BLaER1 treated with 17β-estradiol and CSF1 and Interleukin-3, amounts not matched to agents 10 nM and 100 nM (cell line): ENCODE results near the gene MFAP1.

Experiments
- H3K27ac ChIP-seq, 11 experiments: shearing (Covaris generic); formaldehyde crosslinking; 2 replicates each; pipeline ENCODE4 v1.8.1; 2022
- H3K27me3 ChIP-seq, 11 experiments: shearing (Covaris generic); formaldehyde crosslinking; 2 replicates each; pipeline ENCODE4 v1.8.1; 2022
- H3K36me3 ChIP-seq, 11 experiments: shearing (Covaris generic); formaldehyde crosslinking; 2 replicates each; pipeline ENCODE4 v1.8.1; 2022
- H3K4me1 ChIP-seq, 10 experiments: shearing (Covaris generic); formaldehyde crosslinking; 2 replicates each; pipeline ENCODE4 v1.8.1; 2022
- H3K4me2 ChIP-seq, 11 experiments: shearing (Covaris generic); formaldehyde crosslinking; 2 replicates each; pipeline ENCODE4 v1.8.1; 2022
- H3K4me3 ChIP-seq, 10 experiments: shearing (Covaris generic); formaldehyde crosslinking; 2 replicates each; pipeline ENCODE4 v1.8.1; 2022
- H3K9ac ChIP-seq, 11 experiments: shearing (Covaris generic); formaldehyde crosslinking; 2 replicates each; pipeline ENCODE4 v1.8.1; 2022
- H3K9me3 ChIP-seq, 11 experiments: shearing (Covaris generic); formaldehyde crosslinking; replicated peaks in 1 of 11; 2 replicates each; pipeline ENCODE4 v1.8.1; 2022
- H4K20me1 ChIP-seq, 11 experiments: shearing (Covaris generic); formaldehyde crosslinking; 2 replicates each; pipeline ENCODE4 v1.8.1; 2022
- Cebpa-rat ChIP-seq, 11 experiments: shearing (Covaris generic); IDR thresholded peaks; 2 replicates each; pipeline ENCODE4 v1.8.1; 2022

The MFAP1 gene

GRCh38 chr15:43777267-43777914, 47.1 kb downstream of the MFAP1 start:
- H3K4me3 ChIP-seq: peak overlapping the region; percentile 62 to 79 (median 67)
- H3K4me1 ChIP-seq: peaks cover 19 to 43% (median 30%) of the 10 kb centered on the region in 10 experiments

GRCh38 chr15:43776718-43777266, 47.7 kb downstream of the MFAP1 start, which contains the start of gene ELL3:
TSS of gene ELL3 (minus strand) at chr15:43776966. CDS start at chr15:43776901, 65 bp downstream.
- no peak for TF ChIP-seq Cebpa-rat (IDR thresholded peaks at IDR 0.05)
- peak within 1 kb of the TSS; percentile 23 to 81 (median 72); a peak in 21 of 22 replicates for H3K27ac ChIP-seq
- peaks cover 25 to 43% (median 32%) of the 10 kb centered on the region in 10 experiments for H3K4me1 ChIP-seq
- no peaks in the 10 kb centered on the region for H3K9me3 ChIP-seq
- peak within 1 kb of the TSS; percentile 94 to 100 (median 99) for H3K4me2 ChIP-seq
- H3K36me3 ChIP-seq: peaks cover 20 to 32% (median 26%) of the 10 kb centered on the region in 11 experiments
- peaks cover 6 to 49% (median 47%) of the 10 kb centered on the region in 11 experiments; a peak in 19 of 22 replicates for H4K20me1 ChIP-seq
- peak within 1 kb of the TSS; percentile 62 to 79 (median 67) for H3K4me3 ChIP-seq
- no peaks in the 10 kb centered on the region for H3K27me3 ChIP-seq
- H3K9ac ChIP-seq: peak within 1 kb of the TSS; percentile 67 to 82 (median 79)

More at GRCh38 chr15:43777267-43777914, 47.1 kb downstream of the MFAP1 start:
- H4K20me1 ChIP-seq: peaks cover under 1 to 44% (median 41%) of the 10 kb centered on the region in 11 experiments; a peak in 19 of 22 replicates
- H3K9me3 ChIP-seq: no peaks in the 10 kb centered on the region
- H3K9ac ChIP-seq: peak overlapping the region; percentile 67 to 82 (median 79)
- H3K27me3 ChIP-seq: no peaks in the 10 kb centered on the region
- peak overlapping the region; percentile 23 to 81 (median 72); a peak in 21 of 22 replicates for H3K27ac ChIP-seq
- TF ChIP-seq Cebpa-rat (IDR thresholded peaks at IDR 0.05): no peak
- peaks cover 14 to 26% (median 20%) of the 10 kb centered on the region in 11 experiments for H3K36me3 ChIP-seq
- peak overlapping the region; percentile 94 to 100 (median 99) for H3K4me2 ChIP-seq

- peak overlapping the region; percentile 94 to 100 (median 99) for H3K4me2 ChIP-seq
- no peak for TF ChIP-seq Cebpa-rat (IDR thresholded peaks at IDR 0.05)
Measured at GRCh38 chr15:43776101-43776717, 48.3 kb downstream of the MFAP1 start.

GRCh38 chr15:43775411-43775965, 49.0 kb downstream of the MFAP1 start:
- Histone ChIP-seq H3K4me3 (peak overlapping the region in 8 of 10 experiments; percentile 62 to 79 (median 67); a peak in 11 of 20 replicates), H3K4me2 (peak overlapping the region; percentile 94 to 100 (median 99))
- no peak for TF ChIP-seq Cebpa-rat (IDR thresholded peaks at IDR 0.05)

More at GRCh38 chr15:43776101-43776717, 48.3 kb downstream of the MFAP1 start:
- peak overlapping the region in 8 of 11 experiments; percentile 25 to 81 (median 61); a peak in 18 of 22 replicates for H3K27ac ChIP-seq
- peaks cover 25 to 38% (median 32%) of the 10 kb centered on the region in 11 experiments for H3K36me3 ChIP-seq
- H3K9me3 ChIP-seq: no peaks in the 10 kb centered on the region
- H3K4me1 ChIP-seq: peaks cover 29 to 43% (median 34%) of the 10 kb centered on the region in 10 experiments
- H3K9ac ChIP-seq: peak overlapping the region; percentile 67 to 82 (median 75); a peak in 20 of 22 replicates
- peaks cover 6 to 55% (median 53%) of the 10 kb centered on the region in 11 experiments; a peak in 19 of 22 replicates for H4K20me1 ChIP-seq
- H3K4me3 ChIP-seq: peak overlapping the region; percentile 62 to 79 (median 67)
- no peaks in the 10 kb centered on the region for H3K27me3 ChIP-seq

GRCh38 chr15:43774062-43774461, 50.4 kb downstream of the MFAP1 start:
- Histone ChIP-seq H3K4me2 (0 out of 22 replicates have a peak overlapping the region, but pooled peaks of 1 of the 11 experiments have one; percentile 99), H3K4me3 (no peak overlapping the region), H3K27ac (no peak overlapping the region), H3K9ac (no peak overlapping the region), H4K20me1 (peaks cover 19 to 76% (median 67%) of the 10 kb centered on the region in 11 experiments; a peak in 21 of 22 replicates), H3K27me3 (no peaks in the 10 kb centered on the region), H3K4me1 (peaks cover 29 to 59% (median 35%) of the 10 kb centered on the region in 10 experiments), H3K36me3 (peaks cover 47 to 59% (median 53%) of the 10 kb centered on the region in 11 experiments), H3K9me3 (no peaks in the 10 kb centered on the region)
- TF ChIP-seq Cebpa-rat (IDR thresholded peaks at IDR 0.05): no peak

More at GRCh38 chr15:43775411-43775965, 49.0 kb downstream of the MFAP1 start:
- H3K4me1 ChIP-seq: peaks cover 29 to 51% (median 35%) of the 10 kb centered on the region in 10 experiments
- H4K20me1 ChIP-seq: peaks cover 6 to 62% (median 55%) of the 10 kb centered on the region in 11 experiments; a peak in 19 of 22 replicates
- no peaks in the 10 kb centered on the region for H3K27me3 ChIP-seq
- H3K9ac ChIP-seq: peak overlapping the region in 5 of 11 experiments; percentile 75 to 81 (median 80); a peak in 5 of 22 replicates
- peaks cover 33 to 45% (median 39%) of the 10 kb centered on the region in 11 experiments for H3K36me3 ChIP-seq
- H3K27ac ChIP-seq: peak overlapping the region in 4 of 11 experiments; percentile 28 to 44 (median 36); a peak in 6 of 22 replicates
- H3K9me3 ChIP-seq: no peaks in the 10 kb centered on the region

- Histone ChIP-seq H3K9me3 (no peaks in the 10 kb centered on the region), H3K27me3 (no peaks in the 10 kb centered on the region), H3K4me2 (no peak overlapping the region; a peak in 1 of 22 replicates), H4K20me1 (peaks cover 26 to 90% (median 81%) of the 10 kb centered on the region in 11 experiments; a peak in 21 of 22 replicates), H3K4me3 (no peak overlapping the region), H3K36me3 (peaks cover 61 to 74% (median 68%) of the 10 kb centered on the region in 11 experiments), H3K27ac (peak overlapping the region in 1 of 11 experiments; percentile 30; a peak in 1 of 22 replicates), H3K9ac (no peak overlapping the region), H3K4me1 (peaks cover 19 to 49% (median 28%) of the 10 kb centered on the region in 10 experiments)
- TF ChIP-seq Cebpa-rat (IDR thresholded peaks at IDR 0.05): no peak
Measured at GRCh38 chr15:43772624-43773023, 51.9 kb downstream of the MFAP1 start.

- peak overlapping the region in 2 of 11 experiments; percentile 13 to 30; a peak in 2 of 22 replicates for H3K27ac ChIP-seq
- peaks cover 69 to 82% (median 76%) of the 10 kb centered on the region in 11 experiments for H3K36me3 ChIP-seq
- H3K4me3 ChIP-seq: no peak overlapping the region
- no peak for TF ChIP-seq Cebpa-rat (IDR thresholded peaks at IDR 0.05)
- no peaks in the 10 kb centered on the region for H3K9me3 ChIP-seq
- peaks cover 16 to 46% (median 24%) of the 10 kb centered on the region in 10 experiments for H3K4me1 ChIP-seq
- H4K20me1 ChIP-seq: peaks cover 29 to 99% (median 86%) of the 10 kb centered on the region in 11 experiments; a peak in 21 of 22 replicates
- peak overlapping the region in 4 of 11 experiments; percentile 42 to 75 (median 64); a peak in 8 of 22 replicates for H3K4me2 ChIP-seq
- no peaks in the 10 kb centered on the region for H3K27me3 ChIP-seq
- H3K9ac ChIP-seq: peak overlapping the region in 1 of 11 experiments; percentile 10; a peak in 1 of 22 replicates
Measured at GRCh38 chr15:43771816-43772215, 52.7 kb downstream of the MFAP1 start.
